GM13976 (cell line): ENCODE data around the gene OR5AP2.
"Not testable (repeated sequence)": the region's sequence is repeated elsewhere in the genome, so short reads cannot be mapped to it uniquely, and the experiment has no call there.

Source experiments
- DNase-seq: peaks from one replicate; pipeline ENCODE4 v3.0.0; 2012; ENCODE audit warnings: low spot score
- in situ Hi-C: fragments of 300-500 bp; cut with MboI; formaldehyde crosslinking; loops from one replicate; pipeline ENCODE4 v1.12.0; 2022; ENCODE audit warnings: low sequenced_read_pairs, mixed read lengths, inconsistent platforms; ENCODE audit not compliant: unreplicated experiment
- TF ChIP-seq, protein P1 (sequence below): IDR thresholded peaks from 2 replicates; pipeline ENCODE4 v1.5.1; 2012; ENCODE audit warnings: borderline replicate concordance, mild to moderate bottlenecking; ENCODE audit not compliant: insufficient read depth; ENCODE audit errors: extremely low read depth, missing control alignments, control extremely low read depth

The OR5AP2 gene

DNA sequence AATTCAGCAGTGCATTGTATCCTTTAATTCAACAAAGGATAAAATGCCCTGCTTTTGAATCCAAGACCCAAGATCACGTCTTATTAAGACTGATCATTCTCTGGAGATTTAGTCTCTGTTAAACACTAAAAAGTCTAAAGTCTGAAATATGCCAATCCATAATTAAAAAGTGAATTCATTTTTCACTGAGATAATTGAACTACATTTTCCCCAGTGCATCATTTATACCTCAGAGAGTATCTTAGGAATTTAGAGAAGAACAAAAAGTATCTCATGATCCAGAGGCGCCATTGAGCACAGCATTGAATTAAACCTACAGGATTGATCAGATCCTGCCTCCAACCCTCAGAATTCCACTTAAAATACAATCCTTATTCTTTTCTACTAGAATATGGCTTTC lies 5.4 kb downstream of the OR5AP2 start:
- TF ChIP-seq, protein P1, sequence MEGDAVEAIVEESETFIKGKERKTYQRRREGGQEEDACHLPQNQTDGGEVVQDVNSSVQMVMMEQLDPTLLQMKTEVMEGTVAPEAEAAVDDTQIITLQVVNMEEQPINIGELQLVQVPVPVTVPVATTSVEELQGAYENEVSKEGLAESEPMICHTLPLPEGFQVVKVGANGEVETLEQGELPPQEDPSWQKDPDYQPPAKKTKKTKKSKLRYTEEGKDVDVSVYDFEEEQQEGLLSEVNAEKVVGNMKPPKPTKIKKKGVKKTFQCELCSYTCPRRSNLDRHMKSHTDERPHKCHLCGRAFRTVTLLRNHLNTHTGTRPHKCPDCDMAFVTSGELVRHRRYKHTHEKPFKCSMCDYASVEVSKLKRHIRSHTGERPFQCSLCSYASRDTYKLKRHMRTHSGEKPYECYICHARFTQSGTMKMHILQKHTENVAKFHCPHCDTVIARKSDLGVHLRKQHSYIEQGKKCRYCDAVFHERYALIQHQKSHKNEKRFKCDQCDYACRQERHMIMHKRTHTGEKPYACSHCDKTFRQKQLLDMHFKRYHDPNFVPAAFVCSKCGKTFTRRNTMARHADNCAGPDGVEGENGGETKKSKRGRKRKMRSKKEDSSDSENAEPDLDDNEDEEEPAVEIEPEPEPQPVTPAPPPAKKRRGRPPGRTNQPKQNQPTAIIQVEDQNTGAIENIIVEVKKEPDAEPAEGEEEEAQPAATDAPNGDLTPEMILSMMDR = no peak
- DNase-seq = no peak
- in situ Hi-C loops = no loop called here

DNA sequence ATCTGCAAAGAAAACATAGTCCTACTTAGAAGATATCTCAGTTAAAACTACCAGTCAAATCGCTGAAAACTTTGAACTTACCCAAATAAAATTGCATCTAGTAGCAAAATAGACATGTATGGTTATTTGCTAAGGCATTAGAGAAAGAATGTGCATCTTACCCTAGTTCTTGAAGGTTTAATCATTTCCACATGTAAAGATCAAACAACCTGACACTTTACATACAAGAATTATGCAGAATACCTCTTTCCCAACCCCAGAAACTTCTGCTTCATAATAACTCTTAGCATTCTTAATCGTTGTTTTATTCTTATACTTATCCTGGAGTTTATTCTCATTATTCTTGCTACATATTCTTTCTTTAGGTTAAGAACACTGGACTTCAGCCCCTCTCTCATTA lies 9.9 kb downstream of the OR5AP2 start:
- in situ Hi-C loops = no loop called here
- TF ChIP-seq, protein P1 = no peak
- no peak for DNase-seq

DNA sequence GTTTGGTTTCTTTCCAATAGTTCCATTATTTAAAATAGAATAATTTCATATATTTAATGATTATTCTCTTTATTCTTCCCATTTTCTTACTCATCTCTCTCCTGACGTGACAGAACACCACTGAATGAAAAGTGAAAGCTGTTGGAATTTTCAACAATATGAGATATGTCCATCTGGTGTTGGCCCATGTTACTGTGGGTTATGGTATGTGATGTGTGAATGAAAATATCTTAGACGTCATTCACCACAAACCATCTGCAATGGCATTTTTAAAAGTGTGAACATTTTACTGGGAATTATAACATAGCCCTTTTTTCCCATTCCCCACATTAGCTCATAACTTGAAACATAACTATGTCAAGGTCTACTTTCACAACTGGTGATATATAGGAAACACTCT lies 16.3 kb downstream of the OR5AP2 start:
- in situ Hi-C loops = no loop called here
- DNase-seq = no peak
- TF ChIP-seq, protein P1 = no peak

DNA sequence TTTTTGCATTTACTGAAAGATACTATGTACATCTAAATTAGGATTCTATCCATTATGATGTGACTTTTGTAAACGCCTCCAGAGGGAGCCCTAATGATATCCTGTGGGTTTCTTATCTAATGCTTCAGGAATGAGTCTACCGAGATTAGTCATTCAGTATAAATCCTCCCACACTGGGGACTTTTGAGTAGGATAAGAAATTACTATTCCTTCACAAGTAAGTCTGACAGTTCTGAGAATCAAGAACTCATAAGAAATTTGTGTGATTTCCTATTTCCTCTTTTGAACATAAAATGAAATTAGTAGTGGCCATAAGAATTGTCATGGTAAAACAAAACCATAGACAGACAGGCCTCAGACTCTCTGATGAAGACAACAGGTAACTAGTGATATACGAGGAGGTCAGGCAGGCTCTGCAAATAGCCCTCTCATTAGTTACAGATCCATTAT lies 17.6 kb downstream of the OR5AP2 start:
- DNase-seq = no peak
- in situ Hi-C loops = no loop called here
- TF ChIP-seq, protein P1 = no peak

DNA sequence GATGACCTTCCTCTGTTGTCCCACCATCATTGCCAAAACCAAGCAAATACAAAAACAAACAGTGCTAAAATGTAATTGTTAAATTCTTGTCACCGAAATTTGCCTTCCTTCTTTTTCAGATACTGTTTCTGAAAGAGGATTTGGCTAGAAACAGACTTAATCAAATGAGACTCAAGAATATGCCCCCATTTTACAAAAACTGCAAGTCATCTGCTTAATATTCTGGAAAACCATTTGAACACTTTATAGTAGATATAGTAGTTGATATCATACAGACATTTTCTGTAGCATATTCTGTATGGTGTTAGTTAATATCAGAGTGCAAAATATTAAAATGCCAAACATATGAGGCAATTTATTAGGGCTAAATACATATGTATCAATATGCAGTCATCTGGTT lies 31.1 kb downstream of the OR5AP2 start:
- no peak for DNase-seq
- TF ChIP-seq, protein P1 = no peak
- in situ Hi-C loops = no loop called here

DNA sequence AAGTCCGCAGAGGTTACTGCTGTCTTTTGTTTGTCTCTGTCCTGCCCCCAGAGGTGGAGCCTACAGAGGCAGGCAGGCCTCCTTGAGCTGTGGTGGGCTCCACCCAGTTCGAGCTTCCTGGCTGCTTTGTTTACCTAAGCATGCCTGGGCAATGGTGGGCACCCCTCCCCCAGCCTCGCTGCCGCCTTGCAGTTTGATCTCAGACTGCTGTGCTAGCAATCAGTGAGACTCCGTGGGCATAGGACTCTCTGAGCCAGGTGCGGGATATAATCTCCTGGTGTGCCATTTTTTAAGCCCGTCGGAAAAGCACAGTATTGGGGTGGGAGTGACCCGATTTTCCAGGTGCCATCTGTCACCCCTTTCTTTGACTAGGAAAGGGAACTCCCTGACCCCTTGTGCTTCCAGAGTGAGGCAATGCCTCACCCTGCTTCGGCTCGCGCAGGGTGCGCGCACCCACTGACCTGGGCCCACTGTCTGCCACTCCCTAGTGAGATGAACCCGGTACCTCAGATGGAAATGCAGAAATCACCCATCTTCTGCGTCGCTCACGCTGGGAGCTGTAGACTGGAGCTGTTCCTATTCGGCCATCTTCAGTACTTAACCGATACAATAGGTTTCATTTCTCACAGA lies 50.0 kb downstream of the OR5AP2 start:
- in situ Hi-C loops, DNase-seq: not testable (repeated sequence)
